DOHH2 (cell line): ENCODE measurements around the gene RMDN2.
A peak's percentile ranks its signal among the peaks of the same experiment; 100 is the strongest.

Source experiments
- H3F3A ChIP-seq: fragments of 200-600 bp; sonication (generic), shearing (Covaris generic); 2 replicates; pipeline ENCODE4 v1.6.0; 2016; ENCODE audit warnings: antibody characterized with exemption, mild to moderate bottlenecking; ENCODE audit not compliant: control insufficient read depth, insufficient read depth
- H3K27ac ChIP-seq: fragments of 200-600 bp; sonication (generic); 2 replicates; pipeline ENCODE4 v1.5.1; 2014; ENCODE audit warnings: low read depth, mild to moderate bottlenecking, low read length, moderate library complexity
- H3K27me3 ChIP-seq: fragments of 200-600 bp; sonication (generic); 2 replicates; pipeline ENCODE4 v1.6.1; 2014; ENCODE audit warnings: mild to moderate bottlenecking, low read length, mixed read lengths; ENCODE audit not compliant: control insufficient read depth
- H3K36me3 ChIP-seq: fragments of 200-600 bp; sonication (generic); 2 replicates; pipeline ENCODE4 v1.6.1; 2014; ENCODE audit warnings: mild to moderate bottlenecking, low read length, moderate library complexity, mixed read lengths; ENCODE audit not compliant: control insufficient read depth
- H3K4me1 ChIP-seq: fragments of 200-600 bp; sonication (generic); 2 replicates; pipeline ENCODE4 v1.6.1; 2014; ENCODE audit warnings: mild to moderate bottlenecking, low read length, mixed read lengths; ENCODE audit not compliant: control insufficient read depth
- H3K4me2 ChIP-seq: fragments of 200-600 bp; sonication (generic); 2 replicates; pipeline ENCODE4 v1.6.0; 2014; ENCODE audit warnings: mild to moderate bottlenecking, low read length, moderate library complexity
- H3K4me3 ChIP-seq: fragments of 200-600 bp; sonication (generic); 2 replicates; pipeline ENCODE4 v1.5.1; 2014; ENCODE audit warnings: mild to moderate bottlenecking, low read length, mixed read lengths
- H3K79me2 ChIP-seq: fragments of 200-600 bp; sonication (generic); 2 replicates; pipeline ENCODE4 v1.6.1; 2014; ENCODE audit warnings: mild to moderate bottlenecking, low read length, mixed read lengths; ENCODE audit not compliant: control insufficient read depth
- H3K9me2 ChIP-seq: fragments of 200-600 bp; sonication (generic); replicated peaks from 2 replicates; pipeline ENCODE4 v1.6.1; 2014; ENCODE audit warnings: mild to moderate bottlenecking, low read length, mixed read lengths; ENCODE audit not compliant: control insufficient read depth
- H3K9me3 ChIP-seq: fragments of 200-600 bp; sonication (generic); 2 replicates; pipeline ENCODE4 v1.6.1; 2014; ENCODE audit warnings: antibody characterized with exemption, low read length, mixed read lengths; ENCODE audit not compliant: control insufficient read depth, insufficient read depth
- H4K20me1 ChIP-seq: fragments of 200-600 bp; sonication (generic); 2 replicates; pipeline ENCODE4 v1.6.0; 2014; ENCODE audit warnings: low read depth, mild to moderate bottlenecking, antibody characterized with exemption, low read length, moderate library complexity; ENCODE audit not compliant: control insufficient read depth, insufficient read depth
- EZH2phosphoT487 ChIP-seq: fragments of 200-600 bp; sonication (generic); IDR thresholded peaks from 2 replicates; pipeline ENCODE4 v1.6.1; 2017; ENCODE audit warnings: borderline replicate concordance, mild to moderate bottlenecking, antibody characterized with exemption, low read length, moderate library complexity, mixed read lengths
- TF ChIP-seq, protein P1 (sequence below): fragments of 200-600 bp; sonication (generic); IDR thresholded peaks from one replicate; pipeline ENCODE4 v1.5.1; 2014; ENCODE audit warnings: antibody characterized with exemption, mild to moderate bottlenecking, low read depth, low read length; ENCODE audit not compliant: poor library complexity, severe bottlenecking

RMDN2 gene

DNA sequence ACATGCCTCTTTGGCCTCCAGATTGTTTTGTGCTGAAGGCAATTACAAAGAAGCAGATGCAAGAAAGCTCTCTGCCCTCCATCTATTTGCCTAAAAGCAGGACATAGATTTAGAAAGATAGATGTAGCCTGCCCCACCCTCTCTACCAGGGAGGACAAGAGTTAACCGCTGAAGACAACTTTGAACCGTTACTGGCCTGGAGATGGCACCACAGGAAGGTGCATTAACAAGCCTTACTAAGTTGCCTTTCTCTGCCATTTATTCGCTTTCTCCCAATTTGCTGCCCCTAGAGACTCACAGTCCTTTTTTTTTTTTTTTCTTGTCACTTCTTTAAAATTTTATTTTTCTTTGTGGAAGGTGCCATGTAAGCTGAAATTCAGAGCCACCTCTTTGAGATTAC is 28.8 kb upstream of the RMDN2 start:
- H3K4me3 ChIP-seq, result no peak overlapping the region
- 0 out of 2 replicates have a peak, but pooled peaks cover 3% of the 10 kb centered on the region for H3F3A ChIP-seq
- no peak overlapping the region for H3K27ac ChIP-seq
- H3K36me3 ChIP-seq, result no peaks in the 10 kb centered on the region
- no peaks in the 10 kb centered on the region for H3K27me3 ChIP-seq
- H3K79me2 ChIP-seq, result no peaks in the 10 kb centered on the region
- TF ChIP-seq EZH2phosphoT487, result no peak
- TF ChIP-seq, protein P1, sequence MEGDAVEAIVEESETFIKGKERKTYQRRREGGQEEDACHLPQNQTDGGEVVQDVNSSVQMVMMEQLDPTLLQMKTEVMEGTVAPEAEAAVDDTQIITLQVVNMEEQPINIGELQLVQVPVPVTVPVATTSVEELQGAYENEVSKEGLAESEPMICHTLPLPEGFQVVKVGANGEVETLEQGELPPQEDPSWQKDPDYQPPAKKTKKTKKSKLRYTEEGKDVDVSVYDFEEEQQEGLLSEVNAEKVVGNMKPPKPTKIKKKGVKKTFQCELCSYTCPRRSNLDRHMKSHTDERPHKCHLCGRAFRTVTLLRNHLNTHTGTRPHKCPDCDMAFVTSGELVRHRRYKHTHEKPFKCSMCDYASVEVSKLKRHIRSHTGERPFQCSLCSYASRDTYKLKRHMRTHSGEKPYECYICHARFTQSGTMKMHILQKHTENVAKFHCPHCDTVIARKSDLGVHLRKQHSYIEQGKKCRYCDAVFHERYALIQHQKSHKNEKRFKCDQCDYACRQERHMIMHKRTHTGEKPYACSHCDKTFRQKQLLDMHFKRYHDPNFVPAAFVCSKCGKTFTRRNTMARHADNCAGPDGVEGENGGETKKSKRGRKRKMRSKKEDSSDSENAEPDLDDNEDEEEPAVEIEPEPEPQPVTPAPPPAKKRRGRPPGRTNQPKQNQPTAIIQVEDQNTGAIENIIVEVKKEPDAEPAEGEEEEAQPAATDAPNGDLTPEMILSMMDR, result peak; percentile 20
- no peaks in the 10 kb centered on the region for H3K9me3 ChIP-seq
- peaks cover 22% of the 10 kb centered on the region for H3K4me1 ChIP-seq
- no peaks in the 10 kb centered on the region for H4K20me1 ChIP-seq
- H3K9me2 ChIP-seq, result no peaks in the 10 kb centered on the region
- H3K4me2 ChIP-seq, result no peak overlapping the region

DNA sequence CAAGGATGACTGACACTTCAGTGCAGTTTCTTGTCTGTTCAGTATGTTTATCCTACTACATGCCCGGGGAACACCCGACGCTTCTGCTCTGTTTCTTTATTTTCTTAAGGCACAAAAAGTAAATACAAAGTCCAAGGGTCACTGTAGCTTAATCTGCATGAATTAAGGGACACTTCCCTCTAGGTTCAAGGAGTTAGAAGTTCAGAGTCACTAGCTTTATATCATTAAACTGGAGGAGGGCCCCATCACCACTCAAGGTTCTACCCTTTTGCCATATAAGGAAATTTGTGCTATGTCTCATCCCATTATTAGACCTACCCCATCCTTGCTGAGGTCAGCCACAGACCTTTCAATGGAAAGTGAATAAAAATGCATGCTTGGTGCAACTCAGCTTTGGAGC is 27.6 kb upstream of the RMDN2 start:
- no peaks in the 10 kb centered on the region for H4K20me1 ChIP-seq
- no peak overlapping the region for H3K27ac ChIP-seq
- H3K36me3 ChIP-seq, result no peaks in the 10 kb centered on the region
- H3K4me3 ChIP-seq, result no peak overlapping the region
- no peak overlapping the region for H3K4me2 ChIP-seq
- peaks cover 10% of the 10 kb centered on the region for H3K4me1 ChIP-seq
- no peaks in the 10 kb centered on the region for H3K9me3 ChIP-seq
- no peaks in the 10 kb centered on the region for H3K79me2 ChIP-seq
- no peaks in the 10 kb centered on the region for H3K9me2 ChIP-seq
- H3F3A ChIP-seq, result 0 out of 2 replicates have a peak, but pooled peaks cover 1% of the 10 kb centered on the region
- TF ChIP-seq EZH2phosphoT487, result no peak
- TF ChIP-seq, protein P1, result no peak
- H3K27me3 ChIP-seq, result no peaks in the 10 kb centered on the region

DNA sequence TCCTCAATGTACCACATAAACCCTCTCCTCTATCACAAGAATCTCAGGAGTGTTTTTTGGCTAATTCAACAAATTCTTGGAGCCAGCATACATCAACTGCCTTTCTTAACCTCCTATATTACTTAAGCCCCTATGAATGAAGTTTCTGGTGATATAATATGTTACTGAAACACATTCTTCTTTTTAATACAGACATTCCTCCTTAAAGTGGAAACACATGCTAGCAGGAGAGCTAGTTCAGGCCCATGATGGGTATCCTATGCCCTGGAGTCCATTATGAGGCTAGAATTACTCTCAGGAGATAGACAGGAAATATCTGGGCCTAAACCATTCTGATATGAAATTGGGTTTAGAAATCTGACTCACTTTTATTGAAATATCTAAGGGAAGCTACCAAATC is 26.6 kb upstream of the RMDN2 start:
- TF ChIP-seq, protein P1, result no peak
- TF ChIP-seq EZH2phosphoT487, result no peak
- no peaks in the 10 kb centered on the region for H3F3A ChIP-seq
- no peak overlapping the region for H3K4me2 ChIP-seq
- no peaks in the 10 kb centered on the region for H3K79me2 ChIP-seq
- H3K27me3 ChIP-seq, result no peaks in the 10 kb centered on the region
- H3K9me2 ChIP-seq, result no peaks in the 10 kb centered on the region
- H3K27ac ChIP-seq, result no peak overlapping the region
- no peaks in the 10 kb centered on the region for H3K9me3 ChIP-seq
- H3K4me1 ChIP-seq, result peaks cover under 1% of the 10 kb centered on the region
- no peak overlapping the region for H3K4me3 ChIP-seq
- no peaks in the 10 kb centered on the region for H3K36me3 ChIP-seq
- H4K20me1 ChIP-seq, result no peaks in the 10 kb centered on the region
